HL-60 (cell line): ENCODE results near the gene FOXA3.
A peak's percentile ranks its signal among the peaks of the same experiment; 100 is the strongest.

Source experiments
- DNase-seq, 2 experiments: peaks; one replicate each; pipeline ENCODE4 v3.0.0-alpha.2; 2010 to 2020; ENCODE audit warnings: low read depth in 1 of 2, low spot score in 1 of 2
- H3K27ac ChIP-seq: fragments of 250-450 bp; sonication (Bioruptor Pico); replicated peaks from 2 replicates; pipeline ENCODE4 v1.5.1; 2020; ENCODE audit warnings: mild to moderate bottlenecking, moderate library complexity
- H3K27me3 ChIP-seq: fragments of 250-450 bp; sonication (Bioruptor Pico); 2 replicates; pipeline ENCODE4 v1.5.1; 2021; ENCODE audit warnings: mild to moderate bottlenecking, moderate library complexity; ENCODE audit not compliant: insufficient read depth, poor library complexity, severe bottlenecking
- H3K4me3 ChIP-seq: replicated peaks from 2 replicates; pipeline ENCODE4 v1.5.1; 2011; ENCODE audit warnings: mild to moderate bottlenecking, control low read depth, low read length; ENCODE audit not compliant: insufficient read depth
- GABPA ChIP-seq: IDR thresholded peaks from 2 replicates; pipeline ENCODE4 v1.6.1; 2012; ENCODE audit warnings: low read depth
- POLR2AphosphoS5 ChIP-seq: IDR thresholded peaks from 2 replicates; pipeline ENCODE4 v1.6.1; 2012; ENCODE audit warnings: low read depth
- REST ChIP-seq: IDR thresholded peaks from 2 replicates; pipeline ENCODE4 v1.6.1; 2012; ENCODE audit warnings: low read depth; ENCODE audit not compliant: insufficient replicate concordance
- SPI1 ChIP-seq: IDR thresholded peaks from 2 replicates; pipeline ENCODE4 v1.6.1; 2012; ENCODE audit warnings: low read depth, mild to moderate bottlenecking, borderline replicate concordance
- TF ChIP-seq, protein P1 (sequence below): IDR thresholded peaks from one replicate; pipeline ENCODE4 v1.5.1; 2011; ENCODE audit warnings: low read length, control low read depth, inconsistent platforms; ENCODE audit not compliant: insufficient read depth

Gene FOXA3

DNA sequence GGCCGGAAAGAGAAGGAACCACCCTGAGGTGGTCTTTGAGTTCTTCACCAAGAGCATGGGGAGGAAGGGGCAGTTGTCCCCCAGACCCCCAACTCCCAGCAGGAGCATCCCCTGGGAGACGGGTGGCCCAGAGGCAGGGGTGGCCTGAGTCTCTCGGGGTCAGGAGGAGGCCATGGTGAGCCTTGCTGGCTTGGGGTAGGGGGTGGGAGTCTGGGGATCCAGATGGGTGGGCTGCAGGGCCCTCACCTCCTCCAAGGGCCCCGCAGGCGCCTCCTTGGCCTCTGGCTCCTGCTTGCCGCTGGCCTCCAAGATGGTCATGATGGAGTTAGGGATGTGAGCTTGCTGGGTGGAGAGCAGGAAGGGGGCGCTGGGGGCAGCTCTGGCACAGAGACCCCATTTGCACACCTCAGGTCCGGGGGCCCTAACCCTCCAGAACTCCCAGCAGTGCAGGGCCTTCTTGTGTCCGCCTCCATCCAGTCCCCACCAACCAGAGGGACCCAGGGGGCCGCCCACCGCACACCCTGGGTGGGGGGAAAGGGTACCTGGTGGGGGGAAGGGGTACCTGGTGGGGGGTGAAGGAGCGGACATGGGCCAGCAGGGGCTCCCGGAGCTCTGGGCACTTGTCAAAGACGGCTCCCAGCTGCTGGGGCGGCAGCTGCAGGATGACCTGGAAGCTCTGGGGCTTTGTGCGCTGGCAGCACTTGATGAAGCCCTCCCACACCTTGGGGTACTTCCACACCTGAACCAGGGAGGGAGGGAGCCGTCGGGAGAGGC lies 47.7 kb upstream of the FOXA3 start:
- TF ChIP-seq POLR2AphosphoS5 (no peak), SPI1 (no peak)
- Histone ChIP-seq H3K27me3 (no peaks in the 10 kb centered on the region), H3K4me3 (no peak overlapping the region), H3K27ac (no peak overlapping the region)
- no peak for DNase-seq

- DNase-seq: peak; percentile 80 to 97
- TF ChIP-seq GABPA: no peak
- peak; percentile 38; the same call in 1 of the 2 replicates for TF ChIP-seq POLR2AphosphoS5
- TF ChIP-seq, protein P1, sequence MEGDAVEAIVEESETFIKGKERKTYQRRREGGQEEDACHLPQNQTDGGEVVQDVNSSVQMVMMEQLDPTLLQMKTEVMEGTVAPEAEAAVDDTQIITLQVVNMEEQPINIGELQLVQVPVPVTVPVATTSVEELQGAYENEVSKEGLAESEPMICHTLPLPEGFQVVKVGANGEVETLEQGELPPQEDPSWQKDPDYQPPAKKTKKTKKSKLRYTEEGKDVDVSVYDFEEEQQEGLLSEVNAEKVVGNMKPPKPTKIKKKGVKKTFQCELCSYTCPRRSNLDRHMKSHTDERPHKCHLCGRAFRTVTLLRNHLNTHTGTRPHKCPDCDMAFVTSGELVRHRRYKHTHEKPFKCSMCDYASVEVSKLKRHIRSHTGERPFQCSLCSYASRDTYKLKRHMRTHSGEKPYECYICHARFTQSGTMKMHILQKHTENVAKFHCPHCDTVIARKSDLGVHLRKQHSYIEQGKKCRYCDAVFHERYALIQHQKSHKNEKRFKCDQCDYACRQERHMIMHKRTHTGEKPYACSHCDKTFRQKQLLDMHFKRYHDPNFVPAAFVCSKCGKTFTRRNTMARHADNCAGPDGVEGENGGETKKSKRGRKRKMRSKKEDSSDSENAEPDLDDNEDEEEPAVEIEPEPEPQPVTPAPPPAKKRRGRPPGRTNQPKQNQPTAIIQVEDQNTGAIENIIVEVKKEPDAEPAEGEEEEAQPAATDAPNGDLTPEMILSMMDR: peak; percentile 94
- no peak overlapping the region for H3K4me3 ChIP-seq
- no peak overlapping the region for H3K27ac ChIP-seq
- H3K27me3 ChIP-seq: no peaks in the 10 kb centered on the region
Observed at GRCh38 chr19:45817010-45817724, 47.0 kb upstream of the FOXA3 start.

GRCh38 chr19:45817725-45818301 lies 46.3 kb upstream of the FOXA3 start:
- TF ChIP-seq REST: no peak
- TF ChIP-seq, protein P1: no peak
- Histone ChIP-seq H3K27me3 (no peaks in the 10 kb centered on the region), H3K4me3 (no peak overlapping the region), H3K27ac (no peak overlapping the region)
- no peak for DNase-seq

GRCh38 chr19:45819769-45820168 lies 44.4 kb upstream of the FOXA3 start:
- no peak for DNase-seq
- Histone ChIP-seq H3K27me3 (no peaks in the 10 kb centered on the region), H3K27ac (no peak overlapping the region), H3K4me3 (no peak overlapping the region)
- TF ChIP-seq GABPA (no peak), SPI1 (no peak), POLR2AphosphoS5 (no peak; the same call in 1 of the 2 replicates), REST (no peak)
- TF ChIP-seq, protein P1: no peak
